Body of pancreas (tissue), 4 donors: Measurements from ENCODE around the gene ZKSCAN1.
A peak's percentile ranks its signal among the peaks of the same experiment; 100 is the strongest.

ENCODE experiments used
- POLR2A ChIP-seq, 3 donors: fragments of 450-650 bp; IDR thresholded peaks; one replicate each; pipeline ENCODE4 v1.6.1; 2016; ENCODE audit warnings: antibody characterized with exemption in 3 of 3, mild to moderate bottlenecking in 2 of 3
- TF ChIP-seq, protein P1 (sequence below), 7 experiments: fragments of 450-650 bp in 4 of 7; fragments of 200-600 bp in 3 of 7; sonication (generic) in 3 of 7; IDR thresholded peaks; one replicate each; pipeline ENCODE4 v1.5.1; 2016 to 2019; ENCODE audit warnings: antibody characterized with exemption in 7 of 7

DNA sequence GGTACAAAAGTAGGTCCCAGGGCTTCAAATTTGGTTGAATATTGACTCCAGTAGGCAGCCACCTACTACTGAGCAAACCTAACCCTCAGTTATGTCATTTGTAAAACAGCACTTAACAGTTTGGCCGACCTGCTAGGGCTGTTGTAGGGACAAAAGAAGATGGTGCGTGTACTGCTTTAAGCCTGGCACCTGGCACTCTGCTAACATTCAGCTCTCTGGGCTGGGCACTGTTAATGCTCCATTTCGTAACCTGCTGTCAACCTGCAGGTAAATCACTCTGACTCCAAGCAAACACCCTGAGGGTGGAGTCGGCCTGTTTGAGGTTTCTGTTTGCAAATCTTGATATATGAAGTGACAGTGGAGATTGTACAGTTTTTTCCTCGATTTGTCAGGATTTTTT lies 7.2 kb downstream of the ZKSCAN1 start:
- TF ChIP-seq, protein P1, sequence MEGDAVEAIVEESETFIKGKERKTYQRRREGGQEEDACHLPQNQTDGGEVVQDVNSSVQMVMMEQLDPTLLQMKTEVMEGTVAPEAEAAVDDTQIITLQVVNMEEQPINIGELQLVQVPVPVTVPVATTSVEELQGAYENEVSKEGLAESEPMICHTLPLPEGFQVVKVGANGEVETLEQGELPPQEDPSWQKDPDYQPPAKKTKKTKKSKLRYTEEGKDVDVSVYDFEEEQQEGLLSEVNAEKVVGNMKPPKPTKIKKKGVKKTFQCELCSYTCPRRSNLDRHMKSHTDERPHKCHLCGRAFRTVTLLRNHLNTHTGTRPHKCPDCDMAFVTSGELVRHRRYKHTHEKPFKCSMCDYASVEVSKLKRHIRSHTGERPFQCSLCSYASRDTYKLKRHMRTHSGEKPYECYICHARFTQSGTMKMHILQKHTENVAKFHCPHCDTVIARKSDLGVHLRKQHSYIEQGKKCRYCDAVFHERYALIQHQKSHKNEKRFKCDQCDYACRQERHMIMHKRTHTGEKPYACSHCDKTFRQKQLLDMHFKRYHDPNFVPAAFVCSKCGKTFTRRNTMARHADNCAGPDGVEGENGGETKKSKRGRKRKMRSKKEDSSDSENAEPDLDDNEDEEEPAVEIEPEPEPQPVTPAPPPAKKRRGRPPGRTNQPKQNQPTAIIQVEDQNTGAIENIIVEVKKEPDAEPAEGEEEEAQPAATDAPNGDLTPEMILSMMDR (IDR thresholded peaks at IDR 0.05) = peak in 1 of 7 experiments; percentile 11
- peak in 1 of 3 donors; percentile 29 for TF ChIP-seq POLR2A (IDR thresholded peaks at IDR 0.05)
